Kidney capillary endothelial cell (primary cell): Measurements from ENCODE around the gene VIM.

Experiments used
- DNase-seq: peaks from one replicate; pipeline ENCODE4 v3.0.0-alpha.2; 2018; ENCODE audit warnings: low spot score

The VIM gene

DNA sequence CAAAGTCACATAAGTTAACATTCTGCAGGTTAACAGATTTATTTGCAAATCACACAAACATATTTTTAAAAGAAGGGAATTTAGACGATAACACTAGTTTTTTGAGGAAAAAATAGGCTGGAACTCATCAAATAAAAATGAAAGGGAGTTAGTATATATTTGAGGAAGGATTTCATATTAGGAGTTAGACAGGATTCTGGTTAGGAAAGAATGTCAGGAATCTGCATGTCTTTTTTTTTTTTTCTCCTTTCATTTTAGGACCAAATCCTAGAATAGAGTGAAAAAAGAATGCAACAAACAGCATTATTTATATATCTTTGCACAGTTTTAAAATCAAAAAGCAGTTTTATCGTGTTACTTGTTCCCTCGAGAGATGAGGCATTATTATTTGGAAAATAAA is 17.7 kb upstream of the VIM start:
- DNase-seq, result no peak

DNA sequence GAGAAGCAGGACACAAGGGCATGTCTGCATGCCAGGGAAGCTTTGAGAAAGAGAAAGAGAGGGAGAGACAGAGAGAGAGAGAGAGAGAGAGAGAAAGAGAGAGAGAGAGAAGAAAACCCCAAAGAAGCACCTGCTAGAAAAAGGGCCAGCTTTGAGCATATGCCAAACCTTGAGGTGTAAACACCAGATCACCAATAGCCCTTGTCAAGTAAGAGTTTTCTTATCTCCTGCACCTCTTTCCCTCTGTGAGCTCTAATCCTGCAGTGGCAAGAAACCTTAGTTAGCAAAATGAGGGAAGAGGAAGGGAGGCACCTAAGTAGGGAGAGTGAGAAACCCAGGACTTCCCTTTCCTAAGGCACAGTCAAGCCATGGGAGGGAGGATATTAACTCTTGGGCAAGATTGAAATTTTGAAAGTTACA is 15.2 kb upstream of the VIM start:
- no peak for DNase-seq

DNA sequence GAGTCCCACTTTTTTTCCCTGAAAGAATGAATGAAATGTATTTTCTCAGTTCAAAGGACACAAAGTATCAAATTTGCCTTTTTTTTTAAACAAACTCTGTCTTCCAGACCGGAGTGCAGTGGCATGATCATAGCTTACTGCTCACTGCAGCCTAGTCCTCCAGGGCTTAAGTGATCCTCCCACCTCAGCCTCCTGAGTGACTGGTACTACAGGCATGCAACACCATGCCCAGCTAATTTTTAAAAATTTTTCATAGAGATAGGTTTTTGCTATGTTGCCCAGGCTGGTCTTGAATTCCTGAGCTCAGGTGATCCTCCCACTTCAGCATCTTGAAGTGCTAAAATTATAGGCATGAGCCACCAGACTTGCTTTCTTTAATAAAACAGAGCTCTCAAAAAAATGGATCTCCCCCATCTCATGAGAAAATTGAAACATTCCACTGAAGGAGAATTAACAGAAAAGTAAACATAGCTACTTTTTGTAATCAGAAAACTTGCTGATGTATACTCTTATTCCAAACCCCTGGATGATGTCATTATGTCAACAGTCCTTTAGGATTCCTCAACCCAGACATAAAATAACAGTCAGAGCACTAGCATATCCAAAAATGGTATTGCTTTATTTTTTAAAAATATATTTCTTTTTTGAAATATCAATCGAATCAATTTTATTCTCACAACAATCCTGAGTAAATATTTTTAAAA is 14.2 kb upstream of the VIM start:
- no peak for DNase-seq

DNA sequence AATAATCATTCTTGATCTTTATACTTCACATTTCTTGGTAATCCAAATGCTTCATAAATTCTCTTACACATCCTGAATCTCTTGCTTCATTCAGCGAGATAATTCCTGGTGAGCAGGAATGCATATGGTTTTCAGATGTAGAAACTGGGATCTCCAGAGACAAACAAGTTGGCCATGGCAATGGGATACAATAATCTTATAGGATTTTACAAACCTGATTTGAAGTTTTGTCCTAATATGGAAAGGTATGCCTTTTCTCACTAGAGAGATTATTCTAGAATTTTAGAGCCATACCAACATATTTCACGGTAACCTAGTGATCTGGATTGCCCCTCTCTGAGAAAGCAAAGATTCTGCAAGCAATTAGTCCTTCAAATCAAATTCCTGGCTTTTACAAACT is 13.5 kb upstream of the VIM start:
- DNase-seq, result no peak

DNA sequence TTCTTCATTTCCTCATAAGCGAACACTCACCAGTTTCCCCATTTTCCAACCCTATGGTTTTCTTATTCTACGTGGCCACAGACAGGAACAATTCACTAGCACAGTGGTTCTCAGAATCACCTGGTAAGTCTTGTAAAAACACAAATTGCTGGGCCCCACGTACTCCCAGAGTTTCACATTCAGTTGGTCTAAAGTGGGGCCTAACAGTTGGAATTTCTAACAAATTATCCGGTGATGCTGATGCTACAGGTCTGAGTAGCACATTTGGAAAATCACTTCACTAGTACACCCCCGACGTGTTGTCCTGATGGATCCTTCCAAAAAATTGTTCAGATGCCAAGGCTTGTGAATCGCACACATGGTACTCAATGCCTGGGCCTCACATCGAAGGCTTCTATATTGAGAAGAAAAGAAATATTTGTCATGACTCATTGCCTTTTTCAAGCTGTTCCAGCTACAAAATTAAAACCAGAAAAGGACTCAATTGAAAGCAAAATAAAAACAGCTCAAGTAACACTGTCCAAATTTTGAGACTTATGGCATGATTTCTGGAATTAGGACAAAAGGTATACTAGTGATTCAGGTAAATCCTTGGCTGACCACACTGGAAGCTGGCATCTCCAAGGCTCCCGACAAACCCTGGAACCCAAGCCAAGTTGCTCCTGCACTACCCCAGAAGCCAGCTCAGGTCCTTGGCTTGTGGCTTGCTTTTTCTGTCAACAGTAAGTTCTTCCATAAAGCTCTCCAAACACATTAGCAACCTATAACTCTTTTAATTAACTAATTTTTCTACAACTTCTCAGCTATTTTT is 12.9 kb upstream of the VIM start:
- no peak for DNase-seq

DNA sequence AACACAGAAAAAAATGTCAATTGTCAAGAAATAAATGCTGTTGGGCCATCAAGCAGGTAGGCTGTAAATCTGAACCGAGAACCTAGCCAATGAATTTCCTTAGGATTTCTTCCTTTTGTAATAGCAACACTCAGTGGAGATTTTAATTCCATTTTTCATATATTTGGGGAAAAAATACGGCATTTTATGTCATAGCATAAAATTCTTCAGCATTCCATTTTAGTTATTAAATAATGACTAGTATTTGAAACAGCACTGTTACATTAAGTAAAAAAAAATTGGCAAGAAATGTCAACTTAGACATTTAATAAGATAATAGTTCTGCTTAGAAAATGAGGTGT is 12.3 kb upstream of the VIM start:
- DNase-seq, result no peak

DNA sequence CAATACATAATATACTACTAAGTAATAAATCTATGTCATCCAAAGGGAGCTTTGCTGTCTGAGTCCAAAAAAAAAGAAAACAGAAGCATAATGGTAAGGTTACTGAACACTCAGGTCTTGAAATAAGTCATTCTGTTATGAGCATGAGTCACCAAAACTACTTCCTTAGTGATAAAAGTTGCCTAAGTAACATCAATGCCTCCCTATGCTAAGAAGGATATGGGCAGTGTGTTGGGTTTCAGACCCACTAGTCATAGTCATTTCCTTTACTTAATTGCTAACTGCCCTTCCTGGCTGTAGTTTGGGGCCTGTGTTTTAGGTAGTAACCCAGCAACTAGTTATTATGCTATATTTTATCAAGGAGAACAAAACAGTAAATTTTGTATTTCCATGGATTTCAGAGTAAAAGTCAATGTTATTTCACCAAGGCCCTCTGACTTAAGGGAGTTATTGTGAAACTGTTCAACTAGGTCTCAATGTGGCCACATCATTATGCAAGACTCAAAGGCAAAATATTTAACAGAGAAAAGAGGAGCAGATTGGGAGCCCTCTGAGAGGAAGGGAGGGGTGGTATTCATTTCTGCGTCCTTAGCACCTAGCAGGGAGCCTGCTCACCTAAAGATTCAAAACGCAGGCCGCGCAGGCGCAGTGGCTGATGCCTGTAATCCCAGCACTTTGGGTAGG is 11.7 kb upstream of the VIM start:
- DNase-seq, result peak; percentile 97

DNA sequence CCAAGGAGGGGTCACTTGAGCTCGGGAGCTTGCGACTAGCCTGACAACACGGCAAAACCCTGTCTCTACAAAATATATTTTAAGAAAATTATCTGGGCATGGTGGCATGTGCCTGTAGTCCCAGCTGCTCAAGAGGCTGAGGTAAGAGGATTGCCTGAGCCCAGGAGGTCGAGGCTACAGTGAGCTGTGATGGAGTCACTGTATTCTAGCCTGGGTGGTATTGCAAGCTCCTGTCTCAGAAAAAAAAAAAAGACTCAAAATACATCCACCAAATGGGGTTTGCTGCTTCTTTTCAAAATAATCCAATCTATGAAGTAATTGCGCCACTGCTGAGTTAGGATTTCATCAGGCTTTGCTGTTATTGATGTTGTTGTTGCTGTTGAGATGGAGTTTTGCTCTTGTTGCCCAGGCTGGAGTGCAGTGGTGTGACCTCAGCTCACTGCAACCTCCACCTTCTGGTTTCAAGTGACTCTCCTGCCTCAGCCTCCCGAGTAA is 11.1 kb upstream of the VIM start:
- DNase-seq, result no peak

DNA sequence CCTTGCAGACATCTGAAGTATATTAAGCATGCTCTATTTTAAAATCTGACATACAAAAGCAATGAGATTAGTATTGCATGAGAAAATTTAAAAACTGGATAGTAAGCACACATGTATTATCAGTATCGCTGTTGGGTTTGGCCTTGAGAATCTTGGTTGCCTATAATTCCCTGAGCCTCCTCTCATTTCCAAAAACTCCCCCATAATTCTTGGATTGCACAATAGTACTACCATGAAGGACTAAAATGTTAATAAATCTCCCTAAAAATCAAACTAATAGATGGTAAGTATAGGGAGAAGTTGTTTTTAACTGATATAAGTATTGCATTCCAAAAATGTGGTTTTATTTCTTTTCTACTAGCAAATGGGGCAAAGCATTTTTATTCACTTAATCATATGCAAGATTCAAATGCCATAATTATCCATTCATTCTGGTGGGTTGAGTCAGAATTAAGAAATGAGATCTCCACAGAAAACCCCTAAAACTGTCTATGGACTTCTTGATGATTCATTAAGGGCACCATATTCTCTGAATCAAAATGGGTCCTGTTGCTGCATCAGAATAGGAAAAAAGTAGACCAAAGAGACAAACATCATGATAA is 10.3 kb upstream of the VIM start:
- no peak for DNase-seq

DNA sequence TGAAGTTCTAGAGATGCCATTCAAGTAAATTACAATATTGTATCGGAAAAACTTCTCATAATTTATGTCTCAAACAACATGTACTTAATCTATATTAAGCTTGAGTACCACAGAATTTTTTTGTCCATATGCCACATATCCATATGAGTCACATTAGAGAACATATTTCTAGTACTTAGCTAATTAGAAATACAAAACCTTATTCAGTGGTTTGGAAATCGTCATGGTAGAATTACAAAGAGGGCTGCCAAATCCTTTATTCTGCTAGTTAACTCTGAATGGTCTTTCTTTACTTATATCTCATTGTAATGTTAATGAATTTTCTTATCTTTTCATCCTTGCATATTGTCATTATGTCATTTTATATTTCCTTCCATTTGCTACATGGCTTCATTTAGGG is 9.0 kb upstream of the VIM start:
- no peak for DNase-seq

DNA sequence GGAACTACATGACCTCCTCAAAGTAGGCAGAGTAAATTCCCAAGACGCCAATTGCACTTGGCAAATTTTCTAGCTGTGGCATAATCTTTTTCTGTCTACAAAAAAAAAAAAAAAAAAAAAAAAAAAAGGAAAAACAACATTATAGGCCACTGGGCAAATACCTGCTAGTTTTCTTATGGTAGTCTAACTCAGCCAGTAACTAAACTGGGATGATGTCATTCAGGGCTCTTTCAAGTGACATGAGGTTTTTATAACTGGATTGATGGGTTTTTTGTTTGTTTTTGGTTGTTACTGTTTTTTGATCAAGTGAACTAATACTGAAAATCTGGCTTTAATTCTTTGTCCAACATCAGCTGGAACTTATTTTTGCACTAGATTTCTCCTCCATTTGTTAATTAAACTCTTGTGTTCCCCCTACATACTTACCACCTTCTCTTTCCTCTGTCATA is 7.4 kb upstream of the VIM start:
- DNase-seq, result no peak

DNA sequence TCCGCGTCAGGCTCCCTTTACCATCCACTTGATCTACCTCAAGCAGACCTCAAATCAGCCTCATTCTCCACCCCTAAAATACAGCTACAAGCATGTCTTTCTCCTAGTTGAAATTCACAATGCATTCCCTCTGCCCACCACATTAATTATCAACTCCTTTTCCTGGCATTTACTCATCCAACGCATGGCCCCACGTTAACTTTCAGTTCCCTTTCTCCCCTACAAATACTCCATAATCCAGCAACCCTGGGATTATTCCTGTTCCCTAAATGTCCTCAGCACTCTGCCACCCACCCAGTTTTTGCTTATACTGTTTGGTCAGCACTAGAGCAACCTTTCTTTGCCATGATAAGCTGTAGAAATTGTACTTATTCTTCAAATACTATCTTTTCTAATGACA is 5.7 kb upstream of the VIM start:
- DNase-seq, result no peak

DNA sequence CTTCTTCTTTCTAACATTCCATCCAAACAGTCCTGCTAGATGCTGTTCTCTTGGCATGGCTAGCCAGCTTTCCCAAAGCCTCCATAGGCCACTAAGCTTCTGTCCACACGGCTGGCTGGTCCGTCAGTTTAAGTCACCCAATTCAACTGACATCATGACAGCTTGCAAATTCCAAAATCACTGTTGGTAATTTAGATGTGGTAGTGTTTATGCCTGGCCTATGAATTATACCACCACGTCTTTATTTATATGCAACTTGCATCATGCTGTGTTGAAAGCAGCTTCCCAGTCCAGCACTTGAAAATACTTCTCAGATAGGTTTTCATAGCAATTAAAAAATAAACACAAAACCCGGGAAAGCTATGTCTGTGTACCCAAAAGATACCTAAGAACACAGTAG is 2.2 kb upstream of the VIM start:
- no peak for DNase-seq

DNA sequence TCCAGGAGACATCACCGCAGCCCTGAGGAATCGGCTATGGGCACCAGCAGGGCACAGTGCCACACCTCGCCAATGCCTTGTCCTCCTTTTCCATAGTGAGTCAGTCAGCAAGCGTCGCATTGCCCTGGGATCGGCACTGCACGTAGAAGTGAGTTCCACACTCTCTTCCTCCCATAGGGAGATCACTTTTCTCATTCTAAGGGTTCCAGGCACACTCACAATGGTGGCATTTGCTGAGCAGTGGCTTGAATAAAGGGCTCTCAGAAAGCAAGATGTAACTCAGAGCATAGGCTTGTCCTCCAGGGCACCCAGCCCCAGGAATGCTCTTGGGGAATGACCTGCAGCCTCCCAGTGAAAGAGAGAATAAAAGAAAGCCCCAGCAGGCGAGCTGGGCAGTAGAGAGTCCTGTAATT is 1.1 kb upstream of the VIM start:
- no peak for DNase-seq

DNA sequence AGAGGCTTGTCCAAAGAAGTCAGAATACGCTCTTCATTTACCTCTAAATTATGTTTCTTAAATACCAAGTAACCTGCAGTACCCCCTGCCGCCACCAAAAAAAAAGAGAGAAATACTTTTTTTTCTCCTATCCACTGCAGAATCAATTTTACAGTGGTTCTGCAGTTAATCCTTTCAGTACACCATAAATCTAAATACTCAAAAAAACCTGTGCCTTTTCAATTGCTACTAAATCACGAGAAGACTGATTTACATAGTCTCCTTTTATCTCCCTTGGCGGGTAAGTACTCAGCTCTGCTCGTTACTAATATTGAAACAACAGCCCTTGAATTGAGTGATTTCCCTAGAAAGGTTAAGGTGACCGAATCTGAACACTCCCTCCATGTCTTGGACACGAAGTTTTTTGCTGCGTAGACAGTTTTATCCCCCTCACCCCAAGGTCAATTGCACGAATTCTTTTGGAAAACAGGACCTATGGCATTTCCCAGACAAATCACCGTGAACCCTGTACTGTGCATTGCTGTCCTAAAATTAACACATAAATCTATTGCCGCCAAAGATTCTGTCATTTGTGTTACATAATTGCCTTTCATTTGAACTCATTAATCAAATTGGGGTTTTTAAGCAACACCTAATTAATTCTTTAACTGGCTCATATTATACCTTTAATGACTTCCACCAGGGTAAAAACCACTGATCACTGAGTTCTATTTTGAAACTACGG is 512 bp upstream of the VIM start:
- DNase-seq, result no peak

DNA sequence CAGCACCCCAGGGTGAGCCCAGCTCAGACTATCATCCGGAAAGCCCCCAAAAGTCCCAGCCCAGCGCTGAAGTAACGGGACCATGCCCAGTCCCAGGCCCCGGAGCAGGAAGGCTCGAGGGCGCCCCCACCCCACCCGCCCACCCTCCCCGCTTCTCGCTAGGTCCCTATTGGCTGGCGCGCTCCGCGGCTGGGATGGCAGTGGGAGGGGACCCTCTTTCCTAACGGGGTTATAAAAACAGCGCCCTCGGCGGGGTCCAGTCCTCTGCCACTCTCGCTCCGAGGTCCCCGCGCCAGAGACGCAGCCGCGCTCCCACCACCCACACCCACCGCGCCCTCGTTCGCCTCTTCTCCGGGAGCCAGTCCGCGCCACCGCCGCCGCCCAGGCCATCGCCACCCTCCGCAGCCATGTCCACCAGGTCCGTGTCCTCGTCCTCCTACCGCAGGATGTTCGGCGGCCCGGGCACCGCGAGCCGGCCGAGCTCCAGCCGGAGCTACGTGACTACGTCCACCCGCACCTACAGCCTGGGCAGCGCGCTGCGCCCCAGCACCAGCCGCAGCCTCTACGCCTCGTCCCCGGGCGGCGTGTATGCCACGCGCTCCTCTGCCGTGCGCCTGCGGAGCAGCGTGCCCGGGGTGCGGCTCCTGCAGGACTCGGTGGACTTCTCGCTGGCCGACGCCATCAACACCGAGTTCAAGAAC is 1.1 kb downstream of the VIM start:
- DNase-seq, result peak; percentile 82

DNA sequence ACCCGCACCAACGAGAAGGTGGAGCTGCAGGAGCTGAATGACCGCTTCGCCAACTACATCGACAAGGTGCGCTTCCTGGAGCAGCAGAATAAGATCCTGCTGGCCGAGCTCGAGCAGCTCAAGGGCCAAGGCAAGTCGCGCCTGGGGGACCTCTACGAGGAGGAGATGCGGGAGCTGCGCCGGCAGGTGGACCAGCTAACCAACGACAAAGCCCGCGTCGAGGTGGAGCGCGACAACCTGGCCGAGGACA is 1.6 kb downstream of the VIM start:
- DNase-seq, result no peak

DNA sequence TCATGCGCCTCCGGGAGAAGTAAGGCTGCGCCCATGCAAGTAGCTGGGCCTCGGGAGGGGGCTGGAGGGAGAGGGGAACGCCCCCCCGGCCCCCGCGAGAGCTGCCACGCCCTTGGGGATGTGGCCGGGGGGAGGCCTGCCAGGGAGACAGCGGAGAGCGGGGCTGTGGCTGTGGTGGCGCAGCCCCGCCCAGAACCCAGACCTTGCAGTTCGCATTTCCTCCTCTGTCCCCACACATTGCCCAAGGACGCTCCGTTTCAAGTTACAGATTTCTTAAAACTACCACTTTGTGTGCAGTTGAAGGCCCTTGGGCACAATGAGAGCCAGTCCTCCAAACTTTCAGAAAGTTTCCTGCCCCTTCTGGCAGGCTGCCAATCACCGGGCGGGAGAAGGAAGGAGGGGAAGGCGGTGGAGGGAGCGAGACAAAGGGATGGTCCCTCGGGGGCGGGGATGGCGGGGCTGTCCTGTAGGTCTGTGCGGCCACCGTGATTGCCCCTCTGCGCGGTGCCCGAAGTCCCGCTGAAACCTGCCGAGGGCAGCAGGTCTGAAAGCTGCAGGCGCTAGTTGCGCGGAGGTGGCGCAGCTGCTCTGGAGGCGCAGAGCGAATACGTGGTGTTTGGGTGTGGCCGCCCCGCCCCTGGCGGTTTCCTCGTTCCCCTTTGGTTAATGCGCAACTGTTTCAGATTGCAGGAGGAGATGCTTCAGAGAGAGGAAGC is 2.1 kb downstream of the VIM start:
- no peak for DNase-seq

DNA sequence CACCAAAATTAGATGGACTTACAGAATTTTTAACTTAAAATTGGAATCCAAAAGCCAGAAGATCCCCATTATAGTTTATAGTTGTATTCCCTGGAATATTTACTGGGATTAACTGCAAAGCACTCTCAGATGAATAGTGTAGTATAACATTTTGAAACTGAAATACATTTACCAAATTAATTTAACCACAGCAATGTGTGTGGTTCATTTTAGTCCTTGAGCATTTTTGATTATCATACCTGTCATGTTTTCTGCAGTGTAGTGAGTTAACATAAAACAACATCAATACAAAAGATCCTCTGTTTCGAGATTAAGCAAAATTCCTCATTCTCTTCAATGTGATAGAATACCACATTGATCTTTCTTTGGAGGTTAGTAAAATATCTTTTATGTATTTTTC is 3.7 kb downstream of the VIM start:
- no peak for DNase-seq

DNA sequence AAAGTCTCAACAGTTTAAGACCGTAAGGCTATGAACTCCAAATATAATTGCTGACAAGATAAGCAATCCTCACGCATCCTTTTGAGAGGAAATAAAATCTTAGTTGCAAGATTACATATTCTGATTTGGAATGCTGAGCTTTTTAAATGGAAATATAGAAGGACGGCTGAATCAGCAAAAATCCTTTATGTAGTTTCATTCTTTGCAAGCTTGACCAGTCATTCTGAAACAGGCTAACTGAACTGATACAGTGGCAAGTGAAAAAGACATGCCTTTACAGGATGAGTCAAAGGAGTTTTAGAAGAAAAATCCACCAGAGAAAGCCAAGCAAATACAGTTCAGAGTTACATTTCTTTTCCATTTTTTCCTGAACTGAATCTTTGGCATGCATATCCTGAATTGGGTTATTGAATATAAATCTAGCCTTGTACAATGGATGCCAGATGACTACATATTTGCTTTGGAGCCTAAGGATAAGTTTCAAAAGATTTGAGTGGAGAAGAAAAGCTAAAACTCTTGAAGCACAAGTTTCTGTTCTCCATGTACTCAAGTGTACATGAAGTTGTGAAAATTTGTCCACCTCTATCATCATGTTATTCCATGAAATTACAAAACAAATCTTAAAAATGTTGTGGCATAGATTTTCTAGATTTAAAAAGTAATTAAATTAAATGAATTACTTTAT is 4.4 kb downstream of the VIM start:
- no peak for DNase-seq
